H1 (cell line): Measurements from ENCODE around the gene CTNND2. TPM values are rescaled to one million over a fixed set of nuclear protein-coding genes. Genes with fewer than 3 reads are reported as not detected.

Experiments
- CTCF ChIA-PET: fragments of 300-600 bp; sonication (Branson Sonifier 250); formaldehyde crosslinking; loops from one replicate; lab custom pipeline; 2021; ENCODE audit not compliant: partially characterized antibody; lab: Charles Lee
- POLR2A ChIA-PET: fragments of 300-600 bp; sonication (Branson Sonifier 250); formaldehyde crosslinking; loops from one replicate; lab custom pipeline; 2021; ENCODE audit warnings: inconsistent platforms; ENCODE audit not compliant: partially characterized antibody; lab: Charles Lee
- DNase-seq, 2 experiments: peaks; one replicate each; pipeline versions ENCODE4 v3.0.0 to v3.0.0-alpha.2; 2010 to 2022; ENCODE audit warnings: low spot score in 2 of 2, low read depth in 1 of 2, mixed read lengths in 1 of 2
- FAIRE-seq: peaks from 2 replicates; lab custom pipeline; 2011; peaks lifted over from hg19 to GRCh38; lab: Jason Lieb, UNC
- H2AFZ ChIP-seq: 2 replicates; pipeline ENCODE4 v1.8.1; 2012; ENCODE audit warnings: low read length, inconsistent platforms
- H2AK5ac ChIP-seq: 2 replicates; pipeline ENCODE4 v1.6.1; 2013; ENCODE audit warnings: low read depth, low read length
- H2BK120ac ChIP-seq: replicated peaks from 2 replicates; pipeline ENCODE3; 2013; ENCODE audit warnings: low read depth, low read length, inconsistent platforms
- H2BK12ac ChIP-seq: 2 replicates; pipeline ENCODE4 v1.6.1; 2013; ENCODE audit warnings: low read depth, low read length
- H2BK15ac ChIP-seq: 2 replicates; pipeline ENCODE4 v1.6.1; 2013; ENCODE audit warnings: low read length
- H2BK20ac ChIP-seq: 2 replicates; pipeline ENCODE4 v1.6.1; 2013; ENCODE audit warnings: low read length
- H2BK5ac ChIP-seq: 2 replicates; pipeline ENCODE4 v1.6.1; 2013; ENCODE audit warnings: low read depth, low read length
- H3K14ac ChIP-seq: 2 replicates; pipeline ENCODE4 v1.6.1; 2013; ENCODE audit warnings: inconsistent platforms; ENCODE audit not compliant: insufficient read length
- H3K18ac ChIP-seq: 2 replicates; pipeline ENCODE4 v1.6.1; 2013; ENCODE audit warnings: low read length; ENCODE audit errors: extremely low read depth
- H3K23ac ChIP-seq: 2 replicates; pipeline ENCODE4 v1.6.1; 2013; ENCODE audit warnings: inconsistent platforms; ENCODE audit not compliant: insufficient read length
- H3K23me2 ChIP-seq: 2 replicates; pipeline ENCODE4 v1.6.1; 2013; ENCODE audit warnings: low read depth, low read length
- H3K27ac ChIP-seq: 2 replicates; pipeline ENCODE4 v1.6.1; 2011; ENCODE audit warnings: low read depth, low read length, inconsistent platforms
- H3K27me3 ChIP-seq, 4 experiments: replicated peaks in 1 of 4; 1 replicate in 1 of 4; 2 replicates in 3 of 4; pipeline versions ENCODE4 v1.6.1 to v1.8.1; 2011 to 2013; ENCODE audit warnings: low read length in 3 of 4, mild to moderate bottlenecking in 3 of 4, inconsistent platforms in 2 of 4, mixed read lengths in 2 of 4, moderate library complexity in 1 of 4; ENCODE audit not compliant: control insufficient read depth in 3 of 4, insufficient read depth in 3 of 4; ENCODE audit errors: extremely low read depth in 1 of 4
- H3K36me3 ChIP-seq, 4 experiments: 2 replicates each; pipeline versions ENCODE4 v1.6.1 to v1.8.1; 2011 to 2013; ENCODE audit warnings: mild to moderate bottlenecking in 4 of 4, low read length in 3 of 4, moderate library complexity in 2 of 4, control low read depth in 1 of 4, inconsistent platforms in 1 of 4; ENCODE audit not compliant: insufficient read depth in 4 of 4, control insufficient read depth in 2 of 4
- H3K4ac ChIP-seq: replicated peaks from 2 replicates; pipeline ENCODE3; 2013; ENCODE audit warnings: low read length, low read depth, mixed read lengths, inconsistent platforms; ENCODE audit not compliant: insufficient read length
- H3K4me1 ChIP-seq, 4 experiments: replicated peaks in 1 of 4; 1 replicate in 1 of 4; 2 replicates in 3 of 4; pipeline versions ENCODE4 v1.6.1 to v1.8.1; 2011 to 2013; ENCODE audit warnings: low read length in 3 of 4, inconsistent platforms in 2 of 4, mixed read lengths in 1 of 4; ENCODE audit not compliant: insufficient read depth in 4 of 4, control insufficient read depth in 3 of 4
- H3K4me2 ChIP-seq, 2 experiments: 2 replicates each; pipeline versions ENCODE4 v1.6.1 to v1.8.1; 2011 to 2013; ENCODE audit warnings: low read depth in 2 of 2, low read length in 2 of 2, control low read depth in 1 of 2, inconsistent platforms in 1 of 2, mild to moderate bottlenecking in 1 of 2; ENCODE audit not compliant: insufficient read depth in 1 of 2
- H3K4me3 ChIP-seq, 4 experiments: fragments of 200-600, 300-600 bp in 1 of 4; sonication (generic), shearing (Covaris generic), sonication (Bioruptor Twin) in 1 of 4; 2 replicates each; pipeline versions ENCODE4 v1.5.1 to v1.8.1; 2011 to 2016; ENCODE audit warnings: low read length in 4 of 4, low read depth in 3 of 4, control low read depth in 2 of 4, inconsistent platforms in 2 of 4, mild to moderate bottlenecking in 2 of 4, mixed read lengths in 1 of 4, moderate library complexity in 1 of 4; ENCODE audit not compliant: insufficient read depth in 2 of 4; ENCODE audit errors: extremely low read depth in 1 of 4
- H3K56ac ChIP-seq: replicated peaks from 2 replicates; pipeline ENCODE3; 2013; ENCODE audit warnings: low read depth, mild to moderate bottlenecking, mixed read lengths, low read length, inconsistent platforms; ENCODE audit not compliant: insufficient read length
- H3K79me1 ChIP-seq: 2 replicates; pipeline ENCODE4 v1.6.1; 2013; ENCODE audit warnings: low read depth, low read length, control low read depth
- H3K79me2 ChIP-seq, 2 experiments: 2 replicates each; pipeline versions ENCODE4 v1.6.1 to v1.8.1; 2012 to 2013; ENCODE audit warnings: low read length in 2 of 2, mild to moderate bottlenecking in 2 of 2, inconsistent platforms in 1 of 2; ENCODE audit not compliant: insufficient read depth in 2 of 2, control insufficient read depth in 1 of 2
- H3K9ac ChIP-seq, 4 experiments: replicated peaks in 1 of 4; 1 replicate in 1 of 4; 2 replicates in 3 of 4; pipeline versions ENCODE4 v1.6.1 to v1.8.1; 2011 to 2013; ENCODE audit warnings: low read depth in 3 of 4, low read length in 3 of 4, control low read depth in 2 of 4, mild to moderate bottlenecking in 2 of 4, moderate library complexity in 2 of 4, inconsistent platforms in 1 of 4; ENCODE audit errors: extremely low read depth in 1 of 4
- H3K9me3 ChIP-seq, 2 experiments: 2 replicates each; pipeline versions ENCODE4 v1.6.1 to v1.8.1; 2012 to 2013; ENCODE audit warnings: mild to moderate bottlenecking in 2 of 2, moderate library complexity in 2 of 2, control low read depth in 1 of 2, inconsistent platforms in 1 of 2, low read depth in 1 of 2, low read length in 1 of 2, mixed read lengths in 1 of 2; ENCODE audit not compliant: insufficient read depth in 2 of 2
- H4K20me1 ChIP-seq, 2 experiments: replicated peaks in 1 of 2; 2 replicates each; pipeline versions ENCODE3 to v1.8.1; 2011 to 2013; ENCODE audit warnings: inconsistent platforms in 2 of 2, low read length in 2 of 2, mild to moderate bottlenecking in 1 of 2; ENCODE audit not compliant: insufficient read depth in 2 of 2, control insufficient read depth in 1 of 2
- H4K5ac ChIP-seq: 2 replicates; pipeline ENCODE4 v1.6.1; 2013; ENCODE audit warnings: low read length, low read depth, mixed read lengths, inconsistent platforms; ENCODE audit not compliant: insufficient read length
- H4K8ac ChIP-seq: 2 replicates; pipeline ENCODE4 v1.8.0; 2013; ENCODE audit warnings: mild to moderate bottlenecking, moderate library complexity, low read length, inconsistent platforms; ENCODE audit not compliant: insufficient read depth; ENCODE audit errors: extremely low read depth
- H4K91ac ChIP-seq: replicated peaks from 2 replicates; pipeline ENCODE3; 2013; ENCODE audit warnings: low read length, mixed read lengths, inconsistent platforms; ENCODE audit not compliant: insufficient read length
- SP2 ChIP-seq: IDR thresholded peaks from 2 replicates; pipeline ENCODE4 v1.6.1; 2012; ENCODE audit warnings: mild to moderate bottlenecking, low read length, inconsistent platforms
- WGBS, 2 experiments: shearing (Covaris generic) in 1 of 2; methylation state at CpG; one replicate each; pipeline versions ENCODE4 v1.1.6 to v1.1.7; 2013 to 2015; ENCODE audit warnings: low lambda C conversion rate in 2 of 2, mixed read lengths in 2 of 2, inconsistent platforms in 1 of 2, low coverage in 1 of 2, missing lambda C conversion rate in 1 of 2; ENCODE audit not compliant: insufficient replicate concordance in 2 of 2, insufficient coverage in 1 of 2, insufficient read length in 1 of 2; ENCODE audit errors: extremely low coverage in 1 of 2, missing lambda C conversion rate in 1 of 2; 5-methylcytosine and 5-hydroxymethylcytosine counted together
- polyA plus RNA-seq, 7 experiments: library from polyadenylated mRNA; depleted of rRNA in 3 of 7; stranded (reverse) in 5 of 7; unstranded in 2 of 7; fragments of >200 nt in 5 of 7; fragments of 200-250 nt in 2 of 7; gene quantifications; 1 replicate in 5 of 7; 2 replicates in 1 of 7; 4 replicates in 1 of 7; pipeline versions ENCODE4 v1.2.1 to v1.2.3, GENCODE V29; 2011 to 2013; ENCODE audit warnings: missing spikeins in 2 of 7, mixed read lengths in 2 of 7
- total RNA-seq: library from RNA; stranded (reverse); fragmentation: NEBNext Ultra II Directional; extraction: Animal tissue kit (Norgen Biotek cat#: 25700); gene quantifications from 2 replicates; pipeline ENCODE4 v1.2.1, GENCODE V29; 2021

Gene CTNND2
- total and polyA plus RNA-seq, 2 of the 8 experiments (the other 6 are each of a cell fraction or from before 2014, with no cell fraction given): 7.4 to 14.2 TPM

DNA sequence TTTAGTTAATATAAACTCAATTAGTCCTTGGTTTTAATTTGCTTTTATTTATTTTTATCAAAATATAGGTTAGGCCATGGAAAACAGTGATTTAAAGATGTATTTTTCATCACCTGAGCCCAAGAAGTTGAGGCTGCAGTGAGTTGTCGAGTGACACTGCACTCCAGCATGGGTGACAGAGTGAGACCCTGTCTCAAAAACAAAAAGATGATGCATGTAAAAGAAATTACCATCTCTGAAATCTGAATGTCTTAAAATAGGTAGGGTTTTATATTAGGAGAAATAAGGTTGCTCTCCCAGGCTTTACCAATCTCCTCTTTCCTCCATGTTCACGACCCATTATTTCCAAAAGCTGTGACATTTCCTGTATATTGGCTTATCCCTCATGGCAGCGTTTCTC lies 980.9 kb downstream of the CTNND2 start:
- no peak overlapping the region for H4K5ac ChIP-seq
- no peak overlapping the region for H3K14ac ChIP-seq
- H3K79me1 ChIP-seq: no peaks in the 10 kb centered on the region
- H3K27me3 ChIP-seq: no peaks in the 10 kb centered on the region
- H2BK20ac ChIP-seq: no peak overlapping the region
- no peaks in the 10 kb centered on the region for H3K36me3 ChIP-seq
- H3K27ac ChIP-seq: no peak overlapping the region
- H4K20me1 ChIP-seq: no peaks in the 10 kb centered on the region
- no peak overlapping the region for H3K4me3 ChIP-seq
- H2AFZ ChIP-seq: 0 out of 2 replicates have a peak overlapping the region, but pooled peaks have one; percentile 63
- H3K4me1 ChIP-seq: no peaks in the 10 kb centered on the region
- no peak overlapping the region for H3K18ac ChIP-seq
- no peak overlapping the region for H4K91ac ChIP-seq
- H3K23me2 ChIP-seq: no peaks in the 10 kb centered on the region
- H3K23ac ChIP-seq: no peak overlapping the region
- no peak overlapping the region for H3K4ac ChIP-seq
- WGBS, 2 experiments: 87% methylated on average over 3 of the region's 3 CpGs; no CpG with 5 or more reads in 1 of the 2 experiments
- H3K4me2 ChIP-seq: no peak overlapping the region
- no peak overlapping the region for H2AK5ac ChIP-seq
- CTCF ChIA-PET: interaction anchor here (1.5 kb wide), 1 partner anchor 57 kb away, joined by 5 read pairs; no protein-coding TSS in a partner anchor
- no peak overlapping the region for H4K8ac ChIP-seq
- H3K9ac ChIP-seq: no peak overlapping the region
- H2BK120ac ChIP-seq: no peak overlapping the region
- no peaks in the 10 kb centered on the region for H3K9me3 ChIP-seq
- no peak overlapping the region for H3K56ac ChIP-seq
- no peak for DNase-seq
- H2BK5ac ChIP-seq: no peak overlapping the region
- POLR2A ChIA-PET: no interaction called here
- H3K79me2 ChIP-seq: no peaks in the 10 kb centered on the region
- no peak overlapping the region for H2BK15ac ChIP-seq
- no peak overlapping the region for H2BK12ac ChIP-seq
- FAIRE-seq: no peak
- no peak for TF ChIP-seq SP2
